ENCODE data around the gene CAT. TPM values are rescaled to one million over a fixed set of nuclear protein-coding genes. Genes with fewer than 3 reads are reported as not detected.

The CAT gene
- total and polyA plus RNA-seq, 4 donors, result 91.8 to 319 (median 106) TPM

DNA sequence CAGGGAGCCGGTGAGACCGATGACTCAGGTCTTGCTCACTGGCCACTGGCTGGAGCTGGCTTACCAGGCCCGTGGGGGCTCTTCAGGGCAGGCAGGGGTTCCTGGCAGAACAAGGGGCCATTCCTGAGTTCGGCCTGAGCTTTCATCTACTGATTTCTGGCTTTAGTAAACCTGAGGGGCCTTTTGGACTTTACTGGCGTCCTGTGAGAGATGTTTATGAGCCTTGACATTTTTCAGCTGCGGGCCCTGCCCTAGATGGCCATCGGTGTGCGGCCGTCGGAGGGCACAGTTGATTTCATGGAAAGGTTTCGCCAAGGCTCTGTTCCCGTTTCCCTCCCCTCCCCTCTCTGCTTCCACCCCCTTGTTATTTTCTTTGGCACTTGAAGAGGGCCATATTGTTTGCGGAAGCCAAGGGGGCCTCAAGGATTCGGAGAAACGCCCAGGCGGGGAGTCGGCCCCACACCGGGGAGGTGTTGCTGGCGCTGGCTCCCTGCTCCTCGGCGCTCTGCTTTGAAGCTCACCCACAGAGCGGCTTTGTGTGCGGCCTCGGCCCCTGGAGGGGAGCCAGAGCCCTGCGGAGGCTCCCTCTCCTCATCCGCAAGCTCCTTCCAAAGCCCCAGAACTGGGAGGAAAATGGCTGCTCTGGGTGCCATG is 57.1 kb downstream of the CAT start:
- 59 to 86% methylated on average over 26 of the region's 26 CpGs for WGBS, 2 donors
- no peaks in the 10 kb centered on the region for H3K36me3 ChIP-seq (ENCODE audit: control insufficient read depth in 4 of 4, insufficient read depth in 4 of 4, low read length in 4 of 4)
- no peak overlapping the region for H3K4me3 ChIP-seq
- H3K4me1 ChIP-seq (ENCODE audit: control insufficient read depth in 5 of 5, insufficient read depth in 5 of 5, low read length in 5 of 5), result peaks cover 0 to 31% (median 1%) of the 10 kb centered on the region in 5 donors
- TF ChIP-seq, protein P1, sequence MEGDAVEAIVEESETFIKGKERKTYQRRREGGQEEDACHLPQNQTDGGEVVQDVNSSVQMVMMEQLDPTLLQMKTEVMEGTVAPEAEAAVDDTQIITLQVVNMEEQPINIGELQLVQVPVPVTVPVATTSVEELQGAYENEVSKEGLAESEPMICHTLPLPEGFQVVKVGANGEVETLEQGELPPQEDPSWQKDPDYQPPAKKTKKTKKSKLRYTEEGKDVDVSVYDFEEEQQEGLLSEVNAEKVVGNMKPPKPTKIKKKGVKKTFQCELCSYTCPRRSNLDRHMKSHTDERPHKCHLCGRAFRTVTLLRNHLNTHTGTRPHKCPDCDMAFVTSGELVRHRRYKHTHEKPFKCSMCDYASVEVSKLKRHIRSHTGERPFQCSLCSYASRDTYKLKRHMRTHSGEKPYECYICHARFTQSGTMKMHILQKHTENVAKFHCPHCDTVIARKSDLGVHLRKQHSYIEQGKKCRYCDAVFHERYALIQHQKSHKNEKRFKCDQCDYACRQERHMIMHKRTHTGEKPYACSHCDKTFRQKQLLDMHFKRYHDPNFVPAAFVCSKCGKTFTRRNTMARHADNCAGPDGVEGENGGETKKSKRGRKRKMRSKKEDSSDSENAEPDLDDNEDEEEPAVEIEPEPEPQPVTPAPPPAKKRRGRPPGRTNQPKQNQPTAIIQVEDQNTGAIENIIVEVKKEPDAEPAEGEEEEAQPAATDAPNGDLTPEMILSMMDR (IDR thresholded peaks at IDR 0.05; ENCODE audit: control extremely low read depth, extremely low read depth), result no peak
- ATAC-seq (ENCODE audit: insufficient read depth, low FRiP score) (peak; percentile 74), DNase-seq (peak; percentile 80 to 91 (median 85))
- H3K9ac ChIP-seq (ENCODE audit: insufficient read depth in 1 of 2, low read length in 2 of 2), result peak overlapping the region in 1 of 2 donors; percentile 33
- H3K27me3 ChIP-seq (ENCODE audit: control insufficient read depth in 3 of 3, insufficient read depth in 3 of 3, low read length in 2 of 3), result no peaks in the 10 kb centered on the region
- H3K9me3 ChIP-seq (ENCODE audit: control insufficient read depth in 4 of 4, insufficient read depth in 3 of 4, low read length in 3 of 4), result no peaks in the 10 kb centered on the region
- peak overlapping the region in 1 of 2 donors; percentile 64 for H3K27ac ChIP-seq (ENCODE audit: low read depth in 1 of 2, low read length in 1 of 2)

DNA sequence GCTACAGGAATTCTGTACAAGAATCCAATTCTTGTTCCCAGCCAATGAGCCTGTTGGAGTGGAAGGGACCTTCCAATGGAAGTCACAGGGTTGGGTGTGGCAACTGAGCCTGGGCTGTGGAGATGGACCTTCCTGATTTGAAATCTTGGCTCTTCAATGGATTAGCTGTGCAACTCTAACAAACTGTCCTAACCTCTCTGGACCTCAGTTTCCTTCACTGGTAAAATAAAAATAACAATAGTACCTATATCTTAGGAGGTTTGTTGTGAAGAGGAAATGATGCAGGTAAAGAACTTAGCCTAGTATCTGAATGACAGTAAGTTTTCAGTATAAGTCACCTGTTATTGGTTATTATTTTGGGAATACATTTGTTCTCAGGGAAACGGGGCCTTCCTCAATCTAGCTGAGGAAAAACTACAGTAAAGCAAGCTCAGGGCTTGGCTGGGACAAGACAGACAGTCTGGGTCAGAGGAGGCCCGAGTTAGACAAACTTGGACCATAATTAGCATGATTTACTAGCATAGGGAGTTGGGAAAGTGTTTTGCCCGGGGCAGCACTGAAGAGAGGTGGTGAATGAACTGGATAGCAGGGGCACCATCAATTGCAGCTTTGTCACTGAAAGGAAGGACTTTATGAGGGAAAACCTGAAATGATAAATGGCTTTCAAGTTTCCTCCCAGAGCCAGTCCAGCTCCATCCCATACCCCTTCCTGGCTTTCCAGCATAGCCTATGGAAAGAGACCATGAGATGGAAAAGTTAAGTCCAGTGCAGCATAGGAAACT is 61.2 kb downstream of the CAT start:
- H3K4me3 ChIP-seq, result no peak overlapping the region
- WGBS, 2 donors, result 72 to 91% methylated on average over 3 of the region's 3 CpGs
- DNase-seq (no peak), ATAC-seq (ENCODE audit: insufficient read depth, low FRiP score) (no peak)
- peaks cover 0 to 48% (median 10%) of the 10 kb centered on the region in 5 donors for H3K4me1 ChIP-seq (ENCODE audit: control insufficient read depth in 5 of 5, insufficient read depth in 5 of 5, low read length in 5 of 5)
- H3K27me3 ChIP-seq (ENCODE audit: control insufficient read depth in 3 of 3, insufficient read depth in 3 of 3, low read length in 2 of 3), result no peaks in the 10 kb centered on the region
- no peaks in the 10 kb centered on the region for H3K9me3 ChIP-seq (ENCODE audit: control insufficient read depth in 4 of 4, insufficient read depth in 3 of 4, low read length in 3 of 4)
- H3K27ac ChIP-seq (ENCODE audit: low read depth in 1 of 2, low read length in 1 of 2), result peak overlapping the region in 1 of 2 donors; percentile 24
- no peaks in the 10 kb centered on the region for H3K36me3 ChIP-seq (ENCODE audit: control insufficient read depth in 4 of 4, insufficient read depth in 4 of 4, low read length in 4 of 4)
- H3K9ac ChIP-seq (ENCODE audit: insufficient read depth in 1 of 2, low read length in 2 of 2), result no peak overlapping the region
- TF ChIP-seq, protein P1 (IDR thresholded peaks at IDR 0.05; ENCODE audit: control extremely low read depth, extremely low read depth), result no peak

DNA sequence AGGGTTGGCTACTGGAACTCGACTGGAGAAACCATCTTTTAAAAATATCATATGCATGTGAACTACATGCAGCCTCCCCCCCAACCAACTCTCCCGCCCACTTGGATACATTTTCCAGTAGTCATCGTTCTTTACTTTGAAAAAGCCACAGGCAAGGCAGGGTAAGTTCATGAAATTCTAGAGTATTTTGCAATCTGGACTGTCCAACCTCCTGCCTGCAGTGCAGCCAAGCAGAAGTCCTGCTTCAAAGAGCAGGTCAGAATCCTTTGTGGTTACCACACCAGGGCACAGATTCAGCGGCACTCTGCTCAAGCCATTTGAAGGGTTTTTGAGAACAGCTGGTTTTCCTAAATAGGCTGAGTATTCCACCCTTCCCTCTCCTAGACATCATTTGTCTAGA is 62.8 kb downstream of the CAT start:
- DNase-seq (peak; percentile 44 to 76 (median 71)), ATAC-seq (ENCODE audit: insufficient read depth, low FRiP score) (peak; percentile 53)
- Histone ChIP-seq H3K4me1 (ENCODE audit: control insufficient read depth in 5 of 5, insufficient read depth in 5 of 5, low read length in 5 of 5) (peaks cover 0 to 33% (median 11%) of the 10 kb centered on the region in 5 donors), H3K36me3 (ENCODE audit: control insufficient read depth in 4 of 4, insufficient read depth in 4 of 4, low read length in 4 of 4) (no peaks in the 10 kb centered on the region), H3K4me3 (no peak overlapping the region), H3K9ac (ENCODE audit: insufficient read depth in 1 of 2, low read length in 2 of 2) (no peak overlapping the region), H3K9me3 (ENCODE audit: control insufficient read depth in 4 of 4, insufficient read depth in 3 of 4, low read length in 3 of 4) (no peaks in the 10 kb centered on the region), H3K27me3 (ENCODE audit: control insufficient read depth in 3 of 3, insufficient read depth in 3 of 3, low read length in 2 of 3) (no peaks in the 10 kb centered on the region), H3K27ac (ENCODE audit: low read depth in 1 of 2, low read length in 1 of 2) (peak overlapping the region in 1 of 2 donors; percentile 51)
- TF ChIP-seq, protein P1 (IDR thresholded peaks at IDR 0.05; ENCODE audit: control extremely low read depth, extremely low read depth), result no peak
- 30 to 36% methylated on average over 4 of the region's 4 CpGs for WGBS, 2 donors

Measured in lung (tissue), 12 donors.